ENCODE data around the gene SLC39A11.

Gene SLC39A11

GRCh38 chr17:72617557-72617956 is 474.9 kb downstream of the SLC39A11 start:
- DNase-seq (ENCODE audit: low read depth), result no peak

- DNase-seq (ENCODE audit: low read depth), result no peak
Measured at GRCh38 chr17:72616447-72616846, 476.0 kb downstream of the SLC39A11 start.

GRCh38 chr17:72615627-72615991 is 476.9 kb downstream of the SLC39A11 start:
- DNase-seq (ENCODE audit: low read depth), result no peak

GRCh38 chr17:72614871-72615626 is 477.4 kb downstream of the SLC39A11 start:
- DNase-seq (ENCODE audit: low read depth), result no peak

GRCh38 chr17:72614476-72614870 is 478.0 kb downstream of the SLC39A11 start:
- no peak for DNase-seq (ENCODE audit: low read depth)

GRCh38 chr17:72613806-72614292 is 478.6 kb downstream of the SLC39A11 start:
- no peak for DNase-seq (ENCODE audit: low read depth)

GRCh38 chr17:72613396-72613795 is 479.1 kb downstream of the SLC39A11 start:
- no peak for DNase-seq (ENCODE audit: low read depth)

GRCh38 chr17:72611172-72611571 is 481.3 kb downstream of the SLC39A11 start:
- DNase-seq (ENCODE audit: low read depth), result no peak

- DNase-seq (ENCODE audit: low read depth), result no peak
Measured at GRCh38 chr17:72609501-72609900, 483.0 kb downstream of the SLC39A11 start.

- DNase-seq (ENCODE audit: low read depth), result no peak
Measured at GRCh38 chr17:72608436-72608835, 484.1 kb downstream of the SLC39A11 start.

GRCh38 chr17:72606656-72607055 is 485.8 kb downstream of the SLC39A11 start:
- no peak for DNase-seq (ENCODE audit: low read depth)

GRCh38 chr17:72605543-72605942 is 486.9 kb downstream of the SLC39A11 start:
- no peak for DNase-seq (ENCODE audit: low read depth)

- no peak for DNase-seq (ENCODE audit: low read depth)
Measured at GRCh38 chr17:72604518-72604917, 488.0 kb downstream of the SLC39A11 start.

GRCh38 chr17:72603420-72604242 is 488.9 kb downstream of the SLC39A11 start:
- DNase-seq (ENCODE audit: low read depth), result no peak

- no peak for DNase-seq (ENCODE audit: low read depth)
Measured at GRCh38 chr17:72602517-72603419, 489.7 kb downstream of the SLC39A11 start.

- no peak for DNase-seq (ENCODE audit: low read depth)
Measured at GRCh38 chr17:72600934-72601333, 491.6 kb downstream of the SLC39A11 start.

GRCh38 chr17:72599891-72600290 is 492.6 kb downstream of the SLC39A11 start:
- no peak for DNase-seq (ENCODE audit: low read depth)

- DNase-seq (ENCODE audit: low read depth), result no peak
Measured at GRCh38 chr17:72598695-72599094, 493.8 kb downstream of the SLC39A11 start.

- DNase-seq (ENCODE audit: low read depth), result no peak
Measured at GRCh38 chr17:72597354-72598087, 495.0 kb downstream of the SLC39A11 start.

Data from activated T-helper 1 cell treated with Interleukin-2 at 50 U/mL for 16 hours (primary cell).